H1 (cell line): ENCODE results near the gene PHACTR1. TPM values are rescaled to one million over a fixed set of nuclear protein-coding genes. Genes with fewer than 3 reads are reported as not detected.

Source experiments
- CTCF ChIA-PET: fragments of 300-600 bp; sonication (Branson Sonifier 250); formaldehyde crosslinking; loops from one replicate; lab custom pipeline; 2021; ENCODE audit not compliant: partially characterized antibody; lab: Charles Lee
- POLR2A ChIA-PET: fragments of 300-600 bp; sonication (Branson Sonifier 250); formaldehyde crosslinking; loops from one replicate; lab custom pipeline; 2021; ENCODE audit warnings: inconsistent platforms; ENCODE audit not compliant: partially characterized antibody; lab: Charles Lee
- DNase-seq, 2 experiments: peaks; one replicate each; pipeline versions ENCODE4 v3.0.0 to v3.0.0-alpha.2; 2010 to 2022; ENCODE audit warnings: low spot score in 2 of 2, low read depth in 1 of 2, mixed read lengths in 1 of 2
- FAIRE-seq: peaks from 2 replicates; lab custom pipeline; 2011; peaks lifted over from hg19 to GRCh38; lab: Jason Lieb, UNC
- H2AFZ ChIP-seq: 2 replicates; pipeline ENCODE4 v1.8.1; 2012; ENCODE audit warnings: low read length, inconsistent platforms
- H2AK5ac ChIP-seq: 2 replicates; pipeline ENCODE4 v1.6.1; 2013; ENCODE audit warnings: low read depth, low read length
- H2BK120ac ChIP-seq: replicated peaks from 2 replicates; pipeline ENCODE3; 2013; ENCODE audit warnings: low read depth, low read length, inconsistent platforms
- H2BK12ac ChIP-seq: 2 replicates; pipeline ENCODE4 v1.6.1; 2013; ENCODE audit warnings: low read depth, low read length
- H2BK15ac ChIP-seq: 2 replicates; pipeline ENCODE4 v1.6.1; 2013; ENCODE audit warnings: low read length
- H2BK20ac ChIP-seq: 2 replicates; pipeline ENCODE4 v1.6.1; 2013; ENCODE audit warnings: low read length
- H2BK5ac ChIP-seq: 2 replicates; pipeline ENCODE4 v1.6.1; 2013; ENCODE audit warnings: low read depth, low read length
- H3K14ac ChIP-seq: 2 replicates; pipeline ENCODE4 v1.6.1; 2013; ENCODE audit warnings: inconsistent platforms; ENCODE audit not compliant: insufficient read length
- H3K18ac ChIP-seq: 2 replicates; pipeline ENCODE4 v1.6.1; 2013; ENCODE audit warnings: low read length; ENCODE audit errors: extremely low read depth
- H3K23ac ChIP-seq: 2 replicates; pipeline ENCODE4 v1.6.1; 2013; ENCODE audit warnings: inconsistent platforms; ENCODE audit not compliant: insufficient read length
- H3K23me2 ChIP-seq: 2 replicates; pipeline ENCODE4 v1.6.1; 2013; ENCODE audit warnings: low read depth, low read length
- H3K27ac ChIP-seq: 2 replicates; pipeline ENCODE4 v1.6.1; 2011; ENCODE audit warnings: low read depth, low read length, inconsistent platforms
- H3K27me3 ChIP-seq, 4 experiments: replicated peaks in 1 of 4; 1 replicate in 1 of 4; 2 replicates in 3 of 4; pipeline versions ENCODE4 v1.6.1 to v1.8.1; 2011 to 2013; ENCODE audit warnings: low read length in 3 of 4, mild to moderate bottlenecking in 3 of 4, inconsistent platforms in 2 of 4, mixed read lengths in 2 of 4, moderate library complexity in 1 of 4; ENCODE audit not compliant: control insufficient read depth in 3 of 4, insufficient read depth in 3 of 4; ENCODE audit errors: extremely low read depth in 1 of 4
- H3K36me3 ChIP-seq, 4 experiments: 2 replicates each; pipeline versions ENCODE4 v1.6.1 to v1.8.1; 2011 to 2013; ENCODE audit warnings: mild to moderate bottlenecking in 4 of 4, low read length in 3 of 4, moderate library complexity in 2 of 4, control low read depth in 1 of 4, inconsistent platforms in 1 of 4; ENCODE audit not compliant: insufficient read depth in 4 of 4, control insufficient read depth in 2 of 4
- H3K4ac ChIP-seq: replicated peaks from 2 replicates; pipeline ENCODE3; 2013; ENCODE audit warnings: low read length, low read depth, mixed read lengths, inconsistent platforms; ENCODE audit not compliant: insufficient read length
- H3K4me1 ChIP-seq, 4 experiments: replicated peaks in 1 of 4; 1 replicate in 1 of 4; 2 replicates in 3 of 4; pipeline versions ENCODE4 v1.6.1 to v1.8.1; 2011 to 2013; ENCODE audit warnings: low read length in 3 of 4, inconsistent platforms in 2 of 4, mixed read lengths in 1 of 4; ENCODE audit not compliant: insufficient read depth in 4 of 4, control insufficient read depth in 3 of 4
- H3K4me2 ChIP-seq, 2 experiments: 2 replicates each; pipeline versions ENCODE4 v1.6.1 to v1.8.1; 2011 to 2013; ENCODE audit warnings: low read depth in 2 of 2, low read length in 2 of 2, control low read depth in 1 of 2, inconsistent platforms in 1 of 2, mild to moderate bottlenecking in 1 of 2; ENCODE audit not compliant: insufficient read depth in 1 of 2
- H3K4me3 ChIP-seq, 4 experiments: fragments of 200-600, 300-600 bp in 1 of 4; sonication (generic), shearing (Covaris generic), sonication (Bioruptor Twin) in 1 of 4; 2 replicates each; pipeline versions ENCODE4 v1.5.1 to v1.8.1; 2011 to 2016; ENCODE audit warnings: low read length in 4 of 4, low read depth in 3 of 4, control low read depth in 2 of 4, inconsistent platforms in 2 of 4, mild to moderate bottlenecking in 2 of 4, mixed read lengths in 1 of 4, moderate library complexity in 1 of 4; ENCODE audit not compliant: insufficient read depth in 2 of 4; ENCODE audit errors: extremely low read depth in 1 of 4
- H3K56ac ChIP-seq: replicated peaks from 2 replicates; pipeline ENCODE3; 2013; ENCODE audit warnings: low read depth, mild to moderate bottlenecking, mixed read lengths, low read length, inconsistent platforms; ENCODE audit not compliant: insufficient read length
- H3K79me1 ChIP-seq: 2 replicates; pipeline ENCODE4 v1.6.1; 2013; ENCODE audit warnings: low read depth, low read length, control low read depth
- H3K79me2 ChIP-seq, 2 experiments: 2 replicates each; pipeline versions ENCODE4 v1.6.1 to v1.8.1; 2012 to 2013; ENCODE audit warnings: low read length in 2 of 2, mild to moderate bottlenecking in 2 of 2, inconsistent platforms in 1 of 2; ENCODE audit not compliant: insufficient read depth in 2 of 2, control insufficient read depth in 1 of 2
- H3K9ac ChIP-seq, 4 experiments: replicated peaks in 1 of 4; 1 replicate in 1 of 4; 2 replicates in 3 of 4; pipeline versions ENCODE4 v1.6.1 to v1.8.1; 2011 to 2013; ENCODE audit warnings: low read depth in 3 of 4, low read length in 3 of 4, control low read depth in 2 of 4, mild to moderate bottlenecking in 2 of 4, moderate library complexity in 2 of 4, inconsistent platforms in 1 of 4; ENCODE audit errors: extremely low read depth in 1 of 4
- H3K9me3 ChIP-seq, 2 experiments: 2 replicates each; pipeline versions ENCODE4 v1.6.1 to v1.8.1; 2012 to 2013; ENCODE audit warnings: mild to moderate bottlenecking in 2 of 2, moderate library complexity in 2 of 2, control low read depth in 1 of 2, inconsistent platforms in 1 of 2, low read depth in 1 of 2, low read length in 1 of 2, mixed read lengths in 1 of 2; ENCODE audit not compliant: insufficient read depth in 2 of 2
- H4K20me1 ChIP-seq, 2 experiments: replicated peaks in 1 of 2; 2 replicates each; pipeline versions ENCODE3 to v1.8.1; 2011 to 2013; ENCODE audit warnings: inconsistent platforms in 2 of 2, low read length in 2 of 2, mild to moderate bottlenecking in 1 of 2; ENCODE audit not compliant: insufficient read depth in 2 of 2, control insufficient read depth in 1 of 2
- H4K5ac ChIP-seq: 2 replicates; pipeline ENCODE4 v1.6.1; 2013; ENCODE audit warnings: low read length, low read depth, mixed read lengths, inconsistent platforms; ENCODE audit not compliant: insufficient read length
- H4K8ac ChIP-seq: 2 replicates; pipeline ENCODE4 v1.8.0; 2013; ENCODE audit warnings: mild to moderate bottlenecking, moderate library complexity, low read length, inconsistent platforms; ENCODE audit not compliant: insufficient read depth; ENCODE audit errors: extremely low read depth
- H4K91ac ChIP-seq: replicated peaks from 2 replicates; pipeline ENCODE3; 2013; ENCODE audit warnings: low read length, mixed read lengths, inconsistent platforms; ENCODE audit not compliant: insufficient read length
- ASH2L ChIP-seq: fragments of 200-600, 300-600 bp; sonication (generic); IDR thresholded peaks from one replicate; pipeline ENCODE4 v1.7.1; 2017; ENCODE audit warnings: low read length
- CHD1 ChIP-seq: IDR thresholded peaks from 2 replicates; pipeline ENCODE4 v1.6.1; 2012; ENCODE audit warnings: low read depth, low read length, improper control_type of control experiment
- CHD2 ChIP-seq: IDR thresholded peaks from 2 replicates; pipeline ENCODE4 v1.6.1; 2012; ENCODE audit warnings: low read length, improper control_type of control experiment
- JUND ChIP-seq: IDR thresholded peaks from 2 replicates; pipeline ENCODE4 v1.6.1; 2011; ENCODE audit warnings: mild to moderate bottlenecking, improper control_type of control experiment, low read length
- KDM5A ChIP-seq: fragments of 200-600 bp; IDR thresholded peaks from 2 replicates; pipeline ENCODE4 v1.7.1; 2012; ENCODE audit warnings: mild to moderate bottlenecking, low read length, inconsistent platforms, mixed read lengths
- SP1 ChIP-seq: IDR thresholded peaks from 2 replicates; pipeline ENCODE4 v1.6.1; 2011; ENCODE audit warnings: low read depth, low read length
- SP4 ChIP-seq: IDR thresholded peaks from 2 replicates; pipeline ENCODE4 v1.6.1; 2012; ENCODE audit warnings: low read length, inconsistent platforms
- SRF ChIP-seq: IDR thresholded peaks from 2 replicates; pipeline ENCODE4 v1.6.1; 2011; ENCODE audit warnings: mild to moderate bottlenecking, low read depth, low read length, moderate library complexity
- TCF12 ChIP-seq: IDR thresholded peaks from 2 replicates; pipeline ENCODE4 v1.6.1; 2011; ENCODE audit warnings: low read depth, mild to moderate bottlenecking, low read length
- TEAD4 ChIP-seq: IDR thresholded peaks from 2 replicates; pipeline ENCODE4 v1.6.1; 2012; ENCODE audit warnings: low read depth, low read length, inconsistent platforms, mixed read lengths
- YY1 ChIP-seq: IDR thresholded peaks from 2 replicates; pipeline ENCODE4 v1.6.1; 2011; ENCODE audit warnings: low read depth, mild to moderate bottlenecking, low read length
- WGBS, 2 experiments: shearing (Covaris generic) in 1 of 2; methylation state at CpG; one replicate each; pipeline versions ENCODE4 v1.1.6 to v1.1.7; 2013 to 2015; ENCODE audit warnings: low lambda C conversion rate in 2 of 2, mixed read lengths in 2 of 2, inconsistent platforms in 1 of 2, low coverage in 1 of 2, missing lambda C conversion rate in 1 of 2; ENCODE audit not compliant: insufficient replicate concordance in 2 of 2, insufficient coverage in 1 of 2, insufficient read length in 1 of 2; ENCODE audit errors: extremely low coverage in 1 of 2, missing lambda C conversion rate in 1 of 2; 5-methylcytosine and 5-hydroxymethylcytosine counted together
- polyA plus RNA-seq, 7 experiments: library from polyadenylated mRNA; depleted of rRNA in 3 of 7; stranded (reverse) in 5 of 7; unstranded in 2 of 7; fragments of >200 nt in 5 of 7; fragments of 200-250 nt in 2 of 7; gene quantifications; 1 replicate in 5 of 7; 2 replicates in 1 of 7; 4 replicates in 1 of 7; pipeline versions ENCODE4 v1.2.1 to v1.2.3, GENCODE V29; 2011 to 2013; ENCODE audit warnings: missing spikeins in 2 of 7, mixed read lengths in 2 of 7
- total RNA-seq: library from RNA; stranded (reverse); fragmentation: NEBNext Ultra II Directional; extraction: Animal tissue kit (Norgen Biotek cat#: 25700); gene quantifications from 2 replicates; pipeline ENCODE4 v1.2.1, GENCODE V29; 2021
- TF ChIP-seq, protein P1 (sequence below), 3 experiments: IDR thresholded peaks; 1 replicate in 2 of 3; 2 replicates in 1 of 3; pipeline versions ENCODE4 v1.5.1 to v1.6.1; 2011; ENCODE audit warnings: low read length in 3 of 3, mild to moderate bottlenecking in 3 of 3, inconsistent platforms in 2 of 3, low read depth in 1 of 3, moderate library complexity in 1 of 3; ENCODE audit not compliant: insufficient read depth in 1 of 3; ENCODE audit errors: control extremely low read depth in 1 of 3
- TF ChIP-seq, protein P2 (sequence below): IDR thresholded peaks from 2 replicates; pipeline ENCODE4 v1.6.1; 2012; ENCODE audit warnings: inconsistent platforms

The PHACTR1 gene
- total and polyA plus RNA-seq, 2 of the 8 experiments (the other 6 are each of a cell fraction or from before 2014, with no cell fraction given), result 3.9 to 17.1 TPM

DNA sequence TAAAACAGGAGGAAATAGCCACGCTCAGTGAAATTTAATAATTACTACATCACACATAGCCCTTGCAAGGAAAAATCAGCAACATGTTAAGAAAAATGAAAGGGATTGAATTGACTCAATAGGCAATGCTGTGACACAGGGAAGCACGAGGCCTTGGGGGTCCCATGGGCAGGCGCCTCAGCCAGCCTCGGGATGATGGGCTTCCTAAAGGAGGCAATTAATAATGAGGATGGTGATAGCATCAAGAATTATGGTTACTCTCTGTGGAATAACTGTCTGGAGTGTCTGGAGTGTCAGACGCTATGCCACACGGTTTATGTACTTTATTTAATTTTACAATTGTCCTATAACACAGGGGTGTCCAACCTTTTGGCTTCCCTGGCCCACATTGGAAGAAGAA lies 481.6 kb downstream of the PHACTR1 start:
- Histone ChIP-seq H3K23me2 (no peaks in the 10 kb centered on the region), H2BK5ac (no peak overlapping the region), H2BK15ac (no peak overlapping the region), H3K23ac (no peak overlapping the region), H3K9ac (no peak overlapping the region), H4K5ac (no peak overlapping the region), H2BK12ac (no peak overlapping the region), H3K14ac (no peak overlapping the region), H3K79me1 (no peaks in the 10 kb centered on the region), H2BK20ac (no peak overlapping the region), H4K91ac (no peak overlapping the region), H2BK120ac (no peak overlapping the region), H2AK5ac (no peak overlapping the region), H4K20me1 (no peaks in the 10 kb centered on the region), H3K27me3 (no peaks in the 10 kb centered on the region), H3K56ac (no peak overlapping the region), H3K79me2 (no peaks in the 10 kb centered on the region), H3K9me3 (no peaks in the 10 kb centered on the region), H3K27ac (no peak overlapping the region), H4K8ac (no peak overlapping the region), H3K4ac (no peak overlapping the region), H3K4me1 (peaks cover 0 to 4% (median 0%) of the 10 kb centered on the region in 4 experiments; a peak in 3 of 7 replicates), H3K4me2 (no peak overlapping the region), H3K4me3 (no peak overlapping the region), H2AFZ (no peak overlapping the region), H3K36me3 (no peaks in the 10 kb centered on the region), H3K18ac (no peak overlapping the region)
- FAIRE-seq, result no peak
- no peak for DNase-seq
- ChIA-PET POLR2A (no interaction called here), CTCF (no interaction called here)
- WGBS, 2 experiments, result 92% methylated on average over 6 of the region's 6 CpGs; no CpG with 5 or more reads in 1 of the 2 experiments
- TF ChIP-seq CHD1 (no peak), TEAD4 (no peak), CHD2 (no peak), KDM5A (no peak), TCF12 (no peak), SP4 (no peak), SRF (no peak), YY1 (no peak), ASH2L (no peak), SP1 (no peak), JUND (no peak)
- TF ChIP-seq, protein P1, sequence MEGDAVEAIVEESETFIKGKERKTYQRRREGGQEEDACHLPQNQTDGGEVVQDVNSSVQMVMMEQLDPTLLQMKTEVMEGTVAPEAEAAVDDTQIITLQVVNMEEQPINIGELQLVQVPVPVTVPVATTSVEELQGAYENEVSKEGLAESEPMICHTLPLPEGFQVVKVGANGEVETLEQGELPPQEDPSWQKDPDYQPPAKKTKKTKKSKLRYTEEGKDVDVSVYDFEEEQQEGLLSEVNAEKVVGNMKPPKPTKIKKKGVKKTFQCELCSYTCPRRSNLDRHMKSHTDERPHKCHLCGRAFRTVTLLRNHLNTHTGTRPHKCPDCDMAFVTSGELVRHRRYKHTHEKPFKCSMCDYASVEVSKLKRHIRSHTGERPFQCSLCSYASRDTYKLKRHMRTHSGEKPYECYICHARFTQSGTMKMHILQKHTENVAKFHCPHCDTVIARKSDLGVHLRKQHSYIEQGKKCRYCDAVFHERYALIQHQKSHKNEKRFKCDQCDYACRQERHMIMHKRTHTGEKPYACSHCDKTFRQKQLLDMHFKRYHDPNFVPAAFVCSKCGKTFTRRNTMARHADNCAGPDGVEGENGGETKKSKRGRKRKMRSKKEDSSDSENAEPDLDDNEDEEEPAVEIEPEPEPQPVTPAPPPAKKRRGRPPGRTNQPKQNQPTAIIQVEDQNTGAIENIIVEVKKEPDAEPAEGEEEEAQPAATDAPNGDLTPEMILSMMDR (IDR thresholded peaks at IDR 0.05; ENCODE audit: control extremely low read depth in 1 of 3, insufficient read depth in 1 of 3, low read depth in 1 of 3, low read length in 3 of 3), result no peak
- TF ChIP-seq, protein P2, sequence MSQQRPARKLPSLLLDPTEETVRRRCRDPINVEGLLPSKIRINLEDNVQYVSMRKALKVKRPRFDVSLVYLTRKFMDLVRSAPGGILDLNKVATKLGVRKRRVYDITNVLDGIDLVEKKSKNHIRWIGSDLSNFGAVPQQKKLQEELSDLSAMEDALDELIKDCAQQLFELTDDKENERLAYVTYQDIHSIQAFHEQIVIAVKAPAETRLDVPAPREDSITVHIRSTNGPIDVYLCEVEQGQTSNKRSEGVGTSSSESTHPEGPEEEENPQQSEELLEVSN, result no peak
